Right atrium auricular region (tissue), 2 donors: ENCODE results near the gene TLDC2. TPM values are rescaled to one million over a fixed set of nuclear protein-coding genes. Genes with fewer than 3 reads are reported as not detected.

ENCODE experiments used
- DNase-seq: peaks from one replicate; pipeline ENCODE4 v3.0.0-alpha.2; 2019; ENCODE audit warnings: low spot score
- H3K27ac ChIP-seq, 2 donors: fragments of 200-600 bp; sonication (generic); 1 replicate in 1 of 2; 2 replicates in 1 of 2; pipeline ENCODE4 v1.5.1; 2016 to 2019
- H3K27me3 ChIP-seq, 2 donors: fragments of 200-600 bp; sonication (generic); one replicate each; pipeline versions ENCODE4 v1.5.1 to v1.6.0; 2017 to 2019
- H3K36me3 ChIP-seq: fragments of 200-600 bp; sonication (generic); one replicate; pipeline ENCODE4 v1.5.1; 2016
- H3K4me1 ChIP-seq, 2 donors: fragments of 200-600 bp; sonication (generic); one replicate each; pipeline versions ENCODE4 v1.5.1 to v1.6.0; 2017 to 2019
- H3K4me3 ChIP-seq, 2 donors: fragments of 200-600 bp; sonication (generic); 1 replicate in 1 of 2; 2 replicates in 1 of 2; pipeline ENCODE4 v1.5.1; 2017 to 2019; ENCODE audit warnings: mild to moderate bottlenecking in 1 of 2, moderate library complexity in 1 of 2
- H3K9me3 ChIP-seq, 2 donors: fragments of 200-600 bp; sonication (generic); one replicate each; pipeline ENCODE4 v1.5.1; 2019
- CTCF ChIP-seq, 2 donors: fragments of 200-600 bp; sonication (generic); IDR thresholded peaks; one replicate each; pipeline ENCODE4 v1.5.1; 2019; ENCODE audit warnings: antibody characterized with exemption in 2 of 2
- total RNA-seq, 2 donors: library from RNA; depleted of rRNA; stranded (reverse); fragments of >200 nt; gene quantifications; one replicate each; pipeline ENCODE4 v1.1.0, GENCODE V29; 2016

Gene TLDC2
- total RNA-seq, 2 donors from 2014 or later: 0.30 TPM; not detected in 1

GRCh38 chr20:36860339-36860738 lies 15.6 kb upstream of the TLDC2 start:
- DNase-seq: no peak
- TF ChIP-seq CTCF (IDR thresholded peaks at IDR 0.05): no peak
- H3K4me1 ChIP-seq: peaks cover 0 to 80% of the 10 kb centered on the region in 2 donors
- no peaks in the 10 kb centered on the region for H3K9me3 ChIP-seq
- H3K27me3 ChIP-seq: no peaks in the 10 kb centered on the region
- peak overlapping the region; percentile 89 to 97 for H3K27ac ChIP-seq
- no peaks in the 10 kb centered on the region for H3K36me3 ChIP-seq
- peak overlapping the region in 1 of 2 donors; percentile 68 for H3K4me3 ChIP-seq

- H3K36me3 ChIP-seq: no peaks in the 10 kb centered on the region
- no peak for TF ChIP-seq CTCF (IDR thresholded peaks at IDR 0.05)
- H3K9me3 ChIP-seq: no peaks in the 10 kb centered on the region
- peak overlapping the region; percentile 89 to 97 for H3K27ac ChIP-seq
- H3K4me3 ChIP-seq: peak overlapping the region; percentile 58 to 68
- no peaks in the 10 kb centered on the region for H3K27me3 ChIP-seq
- no peak for DNase-seq
- peaks cover 0 to 73% of the 10 kb centered on the region in 2 donors for H3K4me1 ChIP-seq
Measured at GRCh38 chr20:36860811-36861624, 14.9 kb upstream of the TLDC2 start.

GRCh38 chr20:36861625-36861874 lies 14.4 kb upstream of the TLDC2 start:
- no peaks in the 10 kb centered on the region for H3K36me3 ChIP-seq
- DNase-seq: no peak
- no peaks in the 10 kb centered on the region for H3K9me3 ChIP-seq
- TF ChIP-seq CTCF (IDR thresholded peaks at IDR 0.05): no peak
- peak overlapping the region; percentile 58 to 68 for H3K4me3 ChIP-seq
- no peaks in the 10 kb centered on the region for H3K27me3 ChIP-seq
- peaks cover 0 to 68% of the 10 kb centered on the region in 2 donors for H3K4me1 ChIP-seq
- peak overlapping the region; percentile 89 to 97 for H3K27ac ChIP-seq

GRCh38 chr20:36861875-36862801 lies 13.8 kb upstream of the TLDC2 start:
- H3K27me3 ChIP-seq: no peaks in the 10 kb centered on the region
- H3K9me3 ChIP-seq: no peaks in the 10 kb centered on the region
- H3K27ac ChIP-seq: peak overlapping the region; percentile 89 to 97
- no peak for TF ChIP-seq CTCF (IDR thresholded peaks at IDR 0.05)
- peaks cover 0 to 62% of the 10 kb centered on the region in 2 donors for H3K4me1 ChIP-seq
- peak overlapping the region; percentile 58 to 68 for H3K4me3 ChIP-seq
- peak; percentile 93 for DNase-seq
- H3K36me3 ChIP-seq: no peaks in the 10 kb centered on the region

- Histone ChIP-seq H3K27ac (peak overlapping the region; percentile 89 to 97), H3K4me1 (peaks cover 0 to 53% of the 10 kb centered on the region in 2 donors), H3K9me3 (no peaks in the 10 kb centered on the region), H3K4me3 (peak overlapping the region; percentile 58 to 68), H3K27me3 (no peaks in the 10 kb centered on the region), H3K36me3 (no peaks in the 10 kb centered on the region)
- no peak for DNase-seq
- no peak for TF ChIP-seq CTCF (IDR thresholded peaks at IDR 0.05)
Measured at GRCh38 chr20:36862857-36863668, 12.9 kb upstream of the TLDC2 start.
